ENCODE results near the gene SLC35F1.

The SLC35F1 gene

DNA sequence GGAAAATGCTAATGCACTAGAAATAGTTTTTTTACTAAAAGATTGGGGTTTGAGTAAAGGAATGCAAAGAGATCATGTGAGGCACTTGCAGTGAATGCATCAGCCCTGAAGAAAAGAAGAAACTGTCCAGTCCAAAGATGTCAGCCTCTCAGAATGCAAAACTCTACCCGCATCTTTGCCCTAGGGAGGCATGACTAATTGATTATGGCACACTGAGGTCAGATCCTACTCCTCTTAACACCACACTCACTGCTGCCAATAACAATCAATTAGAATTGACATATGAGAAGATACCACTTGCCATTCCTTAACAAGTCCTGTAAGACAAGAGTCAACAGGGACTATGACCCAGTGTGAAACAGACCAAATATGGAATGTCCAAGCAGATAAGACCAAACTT, 378.7 kb downstream of the SLC35F1 start:
- no peak for DNase-seq

GRCh38 chr6:118288355-118289124, 381.5 kb downstream of the SLC35F1 start:
- no peak for DNase-seq

DNA sequence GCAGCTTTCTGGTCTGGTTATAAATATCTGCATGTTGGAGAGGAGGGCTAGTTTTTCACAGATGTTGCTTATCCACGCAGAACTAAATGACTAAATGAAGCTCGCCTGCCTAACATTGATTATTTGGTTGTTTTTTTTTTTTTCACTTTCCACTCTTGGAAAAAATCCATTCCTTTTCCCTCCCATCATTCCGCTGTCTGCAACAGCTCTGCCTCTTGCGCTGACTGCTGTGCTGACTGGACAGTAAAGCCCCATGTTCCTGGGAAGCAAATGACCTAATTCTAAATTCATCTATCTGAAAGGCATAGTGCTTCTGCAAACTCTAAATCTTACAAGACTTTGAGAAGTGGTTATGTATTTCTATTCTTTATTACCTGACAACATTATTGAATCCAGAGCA, 385.5 kb downstream of the SLC35F1 start:
- no peak for DNase-seq

DNA sequence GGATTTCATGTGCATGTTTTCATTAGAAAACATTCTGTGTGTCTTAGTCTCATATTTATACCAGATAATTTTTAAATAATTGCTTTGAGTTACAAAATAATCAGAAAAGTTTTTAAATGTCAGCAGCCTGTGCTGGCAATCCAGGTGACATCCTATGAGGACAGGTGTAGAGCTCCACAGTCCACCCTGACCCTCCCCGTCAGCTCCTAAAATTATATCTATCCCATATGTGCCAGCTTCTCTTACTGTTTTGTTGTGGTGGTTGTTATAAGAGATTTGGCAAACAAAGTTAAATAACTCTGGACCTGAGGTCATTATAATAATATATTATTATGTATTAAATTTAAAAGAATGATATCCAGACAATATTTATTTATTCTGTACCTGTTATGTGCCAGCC, 387.8 kb downstream of the SLC35F1 start:
- no peak for DNase-seq

DNA sequence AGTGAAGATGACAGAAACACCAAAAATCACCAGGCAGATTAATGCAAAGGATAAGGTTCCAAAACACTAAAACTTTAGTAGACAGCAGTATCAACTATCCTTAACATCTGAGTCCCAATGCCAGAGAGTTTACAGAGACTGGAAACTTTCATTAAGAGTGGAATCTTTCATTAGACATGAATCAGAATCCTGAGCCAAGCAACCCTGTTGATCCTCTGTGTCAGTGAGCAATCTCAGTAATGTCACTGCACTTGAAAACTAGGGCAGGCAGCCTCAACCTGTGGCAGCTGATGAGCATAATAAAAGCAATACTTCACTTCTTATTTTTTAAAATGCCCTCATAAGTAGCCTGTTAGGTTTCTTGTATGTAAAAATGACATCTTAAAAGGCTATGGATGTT, 388.3 kb downstream of the SLC35F1 start:
- no peak for DNase-seq

DNA sequence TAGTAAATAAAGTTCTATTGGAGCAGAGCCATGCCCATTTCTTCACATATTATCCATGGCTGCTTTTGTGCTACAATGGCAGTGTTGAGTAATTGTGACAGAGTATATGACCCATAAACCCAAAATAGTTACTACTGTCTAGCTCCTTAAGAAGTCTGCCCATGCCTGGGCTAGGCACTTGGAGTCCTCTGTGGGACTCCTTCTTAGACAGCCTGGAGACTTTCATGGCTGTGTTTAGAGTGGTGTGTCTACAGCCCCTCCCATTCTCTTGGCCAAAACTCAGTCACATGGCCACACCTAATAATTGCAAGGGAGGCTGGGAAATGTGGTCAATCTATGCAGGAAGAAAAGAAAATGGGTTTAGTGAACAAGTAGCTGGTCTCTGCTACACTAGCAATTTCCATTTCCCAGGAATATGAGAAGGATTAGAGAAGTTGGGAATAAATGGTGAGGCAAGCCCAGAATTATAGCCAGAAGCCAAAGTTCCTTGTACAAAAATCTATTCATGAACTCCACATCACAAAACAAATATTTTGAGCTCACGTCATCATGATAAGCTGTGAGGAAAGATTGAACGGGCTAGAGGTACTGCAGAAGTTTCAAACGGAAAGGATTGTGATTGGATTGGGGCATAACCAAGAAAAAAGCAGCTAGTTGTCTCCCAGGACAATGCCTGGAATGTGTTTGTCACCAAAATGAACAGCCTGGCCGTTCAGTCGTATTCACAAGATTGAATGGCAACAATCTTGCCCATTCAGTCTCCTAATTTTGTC, 389.3 kb downstream of the SLC35F1 start:
- DNase-seq, result no peak

- DNase-seq, result no peak
These were observed 390.8 kb downstream of the SLC35F1 start for GRCh38 chr6:118297821-118298220.

GRCh38 chr6:118298476-118299427, 391.7 kb downstream of the SLC35F1 start:
- DNase-seq, result no peak

GRCh38 chr6:118299457-118299856, 392.4 kb downstream of the SLC35F1 start:
- no peak for DNase-seq

DNA sequence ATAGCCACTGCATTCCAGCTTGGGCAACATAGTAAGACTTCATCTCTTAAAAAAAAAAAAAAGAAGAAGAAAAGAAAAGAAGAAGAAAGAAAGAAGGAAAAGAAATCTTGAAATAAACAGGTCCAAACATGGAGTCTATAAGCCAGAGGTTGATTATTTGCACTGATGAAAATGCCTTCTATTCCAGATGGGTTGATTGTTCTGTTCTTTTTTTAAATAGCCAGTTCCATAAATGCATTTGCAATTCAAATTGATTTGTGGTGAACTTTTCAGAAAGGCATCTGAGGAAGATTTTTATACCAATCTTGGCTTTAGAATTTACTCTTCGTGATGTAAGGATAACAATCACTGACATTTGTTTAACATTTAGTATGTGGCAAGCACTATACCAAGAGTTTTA, 397.3 kb downstream of the SLC35F1 start:
- no peak for DNase-seq

DNA sequence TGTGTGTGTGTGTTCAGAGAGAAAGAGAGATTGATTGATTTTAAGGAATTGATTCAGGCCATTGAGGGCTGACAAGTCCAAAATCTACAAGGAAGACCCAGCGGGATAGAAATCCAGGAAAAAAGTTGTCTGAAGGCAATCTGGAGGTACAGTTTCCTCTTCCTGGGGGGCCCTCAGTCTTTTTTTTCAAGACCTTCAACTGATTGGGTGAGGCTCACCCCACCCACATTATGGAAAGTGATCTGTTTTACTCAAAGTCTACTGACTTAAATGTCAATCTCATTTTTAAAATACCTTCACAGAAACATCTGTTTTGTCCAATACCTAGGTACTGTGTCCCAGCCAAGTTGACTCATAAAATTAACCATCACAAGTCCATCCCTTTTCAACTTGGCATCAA, 398.0 kb downstream of the SLC35F1 start:
- no peak for DNase-seq

GRCh38 chr6:118306392-118307238, 399.6 kb downstream of the SLC35F1 start:
- DNase-seq, result no peak

- DNase-seq, result no peak
These were observed 400.5 kb downstream of the SLC35F1 start for GRCh38 chr6:118307581-118307980.

DNA sequence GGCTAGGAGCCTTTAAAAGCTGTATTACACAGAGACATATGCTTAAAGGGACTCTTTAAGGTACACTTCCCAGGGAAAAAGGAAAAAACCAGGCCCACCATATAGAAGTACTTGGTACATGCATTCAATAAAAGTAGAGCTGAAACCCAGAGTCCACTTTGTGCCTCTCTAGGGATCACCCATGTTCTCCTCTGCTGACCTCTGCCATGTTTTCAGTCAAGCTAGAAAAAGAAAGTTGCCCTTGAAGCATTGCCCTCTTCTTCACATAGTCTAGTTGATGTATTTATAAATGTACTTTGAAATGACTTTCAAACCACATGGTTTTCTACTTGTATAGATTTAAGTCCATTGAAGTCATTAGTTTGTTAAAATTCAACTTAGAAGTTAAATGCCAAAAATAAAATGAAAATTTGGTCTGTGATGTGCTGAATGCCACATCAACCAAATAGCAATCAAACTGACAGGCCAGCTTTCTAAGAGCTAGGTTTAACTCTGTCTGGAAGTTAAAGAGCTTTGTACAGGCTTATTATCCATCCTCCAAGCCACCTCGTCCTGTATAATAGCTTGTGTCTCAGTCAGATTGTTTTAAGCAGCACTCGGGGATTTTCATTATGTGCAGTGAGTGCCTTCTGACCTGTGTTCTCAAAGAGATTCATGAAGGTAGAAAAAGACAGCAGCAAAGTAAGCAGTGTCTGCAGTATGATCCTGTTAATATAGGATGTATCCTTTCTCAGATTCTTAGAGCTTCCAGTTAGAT, 402.5 kb downstream of the SLC35F1 start:
- DNase-seq, result no peak

GRCh38 chr6:118313208-118313607, 406.1 kb downstream of the SLC35F1 start:
- DNase-seq, result no peak

DNA sequence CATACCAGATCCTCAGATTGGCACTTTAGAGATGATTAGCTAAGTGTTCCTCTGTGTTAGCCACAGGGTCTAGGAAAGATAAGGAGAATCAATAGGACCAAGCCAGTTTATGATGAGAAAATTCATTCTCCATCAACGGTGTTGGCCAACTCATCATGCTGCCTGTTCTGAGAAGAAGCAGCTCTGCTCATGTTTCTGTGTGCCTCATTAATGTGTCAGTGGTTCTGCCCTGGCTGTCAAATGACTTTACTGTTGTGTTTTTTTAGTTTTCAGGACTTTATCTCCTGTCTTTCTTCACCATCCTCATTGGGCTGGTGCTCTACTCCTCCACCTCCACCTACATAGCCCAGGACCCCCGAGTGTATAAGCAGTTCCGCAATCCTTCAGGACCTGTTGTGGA, 406.7 kb downstream of the SLC35F1 start:
- DNase-seq, result no peak

GRCh38 chr6:118316796-118317384, 409.8 kb downstream of the SLC35F1 start:
- no peak for DNase-seq

DNA sequence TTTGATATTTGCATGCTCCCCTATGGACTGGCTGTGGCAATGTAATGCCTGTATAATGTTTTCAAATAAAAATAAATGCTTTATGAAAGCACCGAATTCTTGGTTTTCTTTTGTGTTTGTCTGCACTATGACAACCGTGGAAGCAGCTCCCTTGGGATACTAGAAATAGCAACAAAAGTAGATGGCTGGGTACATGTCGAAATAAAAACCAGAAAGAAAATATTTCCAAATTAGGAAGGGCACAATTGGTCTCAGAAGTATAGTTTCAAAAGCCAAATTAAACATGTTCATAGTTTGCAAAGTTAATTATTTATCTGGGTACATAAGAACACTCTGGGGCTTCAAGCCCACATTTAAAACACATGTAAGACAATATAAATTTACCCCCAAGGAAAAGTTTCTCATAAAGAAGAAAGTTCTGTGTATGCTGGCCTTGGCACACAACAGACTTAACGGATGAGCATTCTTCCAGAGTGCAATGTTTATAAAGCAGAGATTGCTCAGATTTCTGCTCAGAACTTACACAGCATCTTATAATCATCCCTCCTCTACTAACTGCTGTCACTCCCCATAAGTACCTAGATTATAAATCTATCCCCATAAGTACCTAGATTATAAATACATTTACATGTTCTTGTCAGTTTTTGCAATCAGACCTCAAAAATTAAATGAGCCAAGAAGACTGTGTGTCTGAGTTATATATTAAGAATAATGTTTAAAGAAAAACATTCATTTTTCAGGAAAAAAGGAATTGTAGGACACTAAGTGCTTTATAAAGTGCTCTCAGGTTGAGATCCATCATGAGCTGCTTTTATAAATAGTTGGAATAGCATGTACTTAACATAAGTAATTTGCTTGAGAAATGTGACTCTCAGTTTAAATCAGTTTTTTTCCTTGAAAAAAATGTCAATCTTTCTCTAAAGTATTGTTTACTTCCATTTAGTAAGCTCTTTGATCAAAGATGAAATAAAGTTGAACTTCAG, 410.8 kb downstream of the SLC35F1 start:
- no peak for DNase-seq

DNA sequence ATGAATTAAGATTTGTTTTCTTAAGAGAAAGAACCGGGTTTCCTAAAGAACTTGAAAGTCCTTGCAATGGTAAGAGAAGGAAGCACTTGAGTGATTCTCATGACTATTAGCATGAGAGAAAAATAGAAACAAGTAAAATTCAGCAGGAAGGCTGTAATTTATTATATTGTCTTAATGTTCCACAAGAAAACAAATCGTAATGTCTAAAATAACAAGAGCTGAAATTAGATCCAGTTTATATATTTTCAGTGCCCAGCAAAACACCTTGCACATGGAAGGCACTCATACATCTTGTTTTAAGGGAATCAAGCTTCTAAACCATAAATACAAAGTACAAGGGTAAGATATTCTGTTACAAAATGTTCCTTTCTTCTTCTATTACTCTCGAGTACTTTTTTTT, 411.6 kb downstream of the SLC35F1 start:
- no peak for DNase-seq

GRCh38 chr6:118319416-118319815, 412.4 kb downstream of the SLC35F1 start:
- no peak for DNase-seq

All from NCI-H524 treated with DMSO at 0.1 percent for 48 hours (cell line).